Ishikawa (cell line): ENCODE data around the gene PISD.

Source experiments
- EP300 ChIP-seq: IDR thresholded peaks from 2 replicates; pipeline ENCODE4 v1.6.1; 2012; ENCODE audit warnings: borderline replicate concordance
- FOXM1 ChIP-seq: IDR thresholded peaks from 2 replicates; pipeline ENCODE4 v1.6.1; 2012; ENCODE audit warnings: low read depth, borderline replicate concordance
- RAD21 ChIP-seq: IDR thresholded peaks from 2 replicates; pipeline ENCODE4 v1.6.1; 2012; ENCODE audit warnings: low read depth
- TEAD4 ChIP-seq: IDR thresholded peaks from 2 replicates; pipeline ENCODE4 v1.6.1; 2012
- USF1 ChIP-seq: IDR thresholded peaks from 2 replicates; pipeline ENCODE4 v1.6.1; 2012
- YY1 ChIP-seq: IDR thresholded peaks from 2 replicates; pipeline ENCODE4 v1.6.1; 2012; ENCODE audit warnings: low read depth
- TF ChIP-seq, protein P1 (sequence below): IDR thresholded peaks from 2 replicates; pipeline ENCODE4 v1.6.1; 2012; ENCODE audit warnings: low read depth, mild to moderate bottlenecking

GRCh38 chr22:31695423-31695822 is 33.4 kb upstream of the PISD start:
- TF ChIP-seq FOXM1 = no peak
- TF ChIP-seq EP300 = no peak
- TF ChIP-seq, protein P1, sequence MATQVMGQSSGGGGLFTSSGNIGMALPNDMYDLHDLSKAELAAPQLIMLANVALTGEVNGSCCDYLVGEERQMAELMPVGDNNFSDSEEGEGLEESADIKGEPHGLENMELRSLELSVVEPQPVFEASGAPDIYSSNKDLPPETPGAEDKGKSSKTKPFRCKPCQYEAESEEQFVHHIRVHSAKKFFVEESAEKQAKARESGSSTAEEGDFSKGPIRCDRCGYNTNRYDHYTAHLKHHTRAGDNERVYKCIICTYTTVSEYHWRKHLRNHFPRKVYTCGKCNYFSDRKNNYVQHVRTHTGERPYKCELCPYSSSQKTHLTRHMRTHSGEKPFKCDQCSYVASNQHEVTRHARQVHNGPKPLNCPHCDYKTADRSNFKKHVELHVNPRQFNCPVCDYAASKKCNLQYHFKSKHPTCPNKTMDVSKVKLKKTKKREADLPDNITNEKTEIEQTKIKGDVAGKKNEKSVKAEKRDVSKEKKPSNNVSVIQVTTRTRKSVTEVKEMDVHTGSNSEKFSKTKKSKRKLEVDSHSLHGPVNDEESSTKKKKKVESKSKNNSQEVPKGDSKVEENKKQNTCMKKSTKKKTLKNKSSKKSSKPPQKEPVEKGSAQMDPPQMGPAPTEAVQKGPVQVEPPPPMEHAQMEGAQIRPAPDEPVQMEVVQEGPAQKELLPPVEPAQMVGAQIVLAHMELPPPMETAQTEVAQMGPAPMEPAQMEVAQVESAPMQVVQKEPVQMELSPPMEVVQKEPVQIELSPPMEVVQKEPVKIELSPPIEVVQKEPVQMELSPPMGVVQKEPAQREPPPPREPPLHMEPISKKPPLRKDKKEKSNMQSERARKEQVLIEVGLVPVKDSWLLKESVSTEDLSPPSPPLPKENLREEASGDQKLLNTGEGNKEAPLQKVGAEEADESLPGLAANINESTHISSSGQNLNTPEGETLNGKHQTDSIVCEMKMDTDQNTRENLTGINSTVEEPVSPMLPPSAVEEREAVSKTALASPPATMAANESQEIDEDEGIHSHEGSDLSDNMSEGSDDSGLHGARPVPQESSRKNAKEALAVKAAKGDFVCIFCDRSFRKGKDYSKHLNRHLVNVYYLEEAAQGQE = no peak
- no peak for TF ChIP-seq TEAD4
- TF ChIP-seq RAD21 = no peak
- no peak for TF ChIP-seq YY1
- TF ChIP-seq USF1 = no peak
